GM12892 (cell line): ENCODE results near the gene HEBP1.

Experiments used
- DNase-seq: peaks from one replicate; pipeline ENCODE4 v3.0.0; 2011; ENCODE audit not compliant: insufficient read length
- FAIRE-seq: peaks from 2 replicates; lab custom pipeline; 2011; peaks lifted over from hg19 to GRCh38; lab: Jason Lieb, UNC
- POLR2A ChIP-seq: IDR thresholded peaks from 2 replicates; pipeline ENCODE4 v1.6.1; 2011; ENCODE audit warnings: low read depth, low read length, control low read depth
- POLR2AphosphoS5 ChIP-seq: IDR thresholded peaks from 2 replicates; pipeline ENCODE4 v1.6.1; 2011; ENCODE audit warnings: low read depth, low read length, control low read depth
- TAF1 ChIP-seq: IDR thresholded peaks from 2 replicates; pipeline ENCODE4 v1.6.1; 2011; ENCODE audit warnings: low read depth, mild to moderate bottlenecking, control low read depth, low read length, borderline replicate concordance

HEBP1 gene

GRCh38 chr12:12999271-12999958 is 650 bp downstream of the HEBP1 start:
- no peak for FAIRE-seq
- DNase-seq, result no peak

GRCh38 chr12:12998248-12998647 is 1.8 kb downstream of the HEBP1 start:
- no peak for FAIRE-seq
- DNase-seq, result no peak
- TF ChIP-seq TAF1 (no peak), POLR2AphosphoS5 (no peak), POLR2A (no peak)

More at GRCh38 chr12:12999271-12999958, 650 bp downstream of the HEBP1 start:
- TF ChIP-seq TAF1 (no peak), POLR2AphosphoS5 (no peak), POLR2A (no peak)

- TF ChIP-seq POLR2AphosphoS5 (no peak), POLR2A (no peak), TAF1 (no peak)
- no peak for FAIRE-seq
- no peak for DNase-seq
Observed at GRCh38 chr12:12997734-12998133, 2.3 kb downstream of the HEBP1 start.

DNA sequence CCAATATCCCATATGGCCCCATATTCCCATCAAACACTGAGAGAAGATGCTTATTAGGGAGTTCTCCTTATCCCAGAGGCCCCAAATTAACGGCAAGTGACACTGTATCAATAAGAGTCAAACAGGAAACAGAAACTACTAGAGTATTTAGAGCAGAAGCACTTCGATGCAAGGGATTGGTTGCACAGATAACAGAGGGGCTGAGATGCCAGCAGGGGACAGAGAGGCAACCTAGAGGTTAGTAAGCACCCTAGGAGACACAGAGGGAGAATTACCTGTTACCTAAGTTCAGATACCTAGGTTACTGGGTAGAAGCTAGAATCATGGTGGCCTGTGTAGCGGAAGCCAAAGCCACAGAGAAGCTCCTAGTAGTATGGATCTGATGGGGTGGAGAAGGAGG is 2.9 kb downstream of the HEBP1 start:
- TF ChIP-seq POLR2A (no peak), TAF1 (no peak), POLR2AphosphoS5 (no peak)
- no peak for FAIRE-seq
- DNase-seq, result no peak

GRCh38 chr12:12996209-12996608 is 3.9 kb downstream of the HEBP1 start:
- FAIRE-seq (no peak), DNase-seq (no peak)
- no peak for TF ChIP-seq TAF1

- DNase-seq (no peak), FAIRE-seq (no peak)
- TF ChIP-seq POLR2A (no peak), POLR2AphosphoS5 (no peak), TAF1 (no peak)
Observed at GRCh38 chr12:12995088-12995487, 5.0 kb downstream of the HEBP1 start.

GRCh38 chr12:12993367-12993766 is 6.7 kb downstream of the HEBP1 start:
- TF ChIP-seq TAF1, result no peak
- TF ChIP-seq POLR2AphosphoS5, result no peak
- TF ChIP-seq POLR2A, result no peak
- no peak for FAIRE-seq
- DNase-seq, result no peak

DNA sequence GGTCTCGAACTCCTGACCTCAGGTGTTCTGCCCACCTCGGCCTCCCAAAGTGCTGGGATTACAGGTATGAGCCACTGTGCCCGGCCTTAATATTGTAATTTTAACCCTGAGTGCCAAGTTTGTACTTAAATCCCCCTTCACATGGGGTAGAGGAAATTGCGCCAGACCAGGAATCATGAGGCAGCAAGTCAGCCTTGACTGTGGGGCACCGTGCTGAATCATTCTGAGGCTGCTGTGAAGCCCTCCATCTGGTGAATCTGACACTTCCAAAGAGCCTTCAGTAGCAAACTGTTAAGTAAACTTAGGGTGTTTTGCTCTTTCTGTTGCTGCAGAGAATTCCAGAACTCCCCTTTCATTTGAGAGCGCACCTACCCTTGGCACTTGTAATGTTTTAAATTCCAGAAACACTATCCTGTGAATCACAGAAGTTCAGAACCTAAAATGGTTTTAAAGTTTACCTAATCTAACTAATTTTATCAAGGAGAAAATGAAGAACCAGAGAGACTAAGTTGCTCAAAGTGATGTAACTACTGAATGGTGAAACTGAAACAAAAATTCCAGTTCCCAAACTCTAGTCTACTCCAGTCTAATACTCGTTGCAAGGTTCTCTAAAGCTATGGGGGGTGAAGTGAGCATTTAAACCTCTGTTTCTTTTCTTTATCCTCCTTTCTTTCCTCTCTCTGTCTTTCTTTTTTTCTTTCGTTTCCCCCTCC is 7.5 kb downstream of the HEBP1 start:
- TF ChIP-seq POLR2AphosphoS5, result no peak
- FAIRE-seq, result no peak
- no peak for DNase-seq

DNA sequence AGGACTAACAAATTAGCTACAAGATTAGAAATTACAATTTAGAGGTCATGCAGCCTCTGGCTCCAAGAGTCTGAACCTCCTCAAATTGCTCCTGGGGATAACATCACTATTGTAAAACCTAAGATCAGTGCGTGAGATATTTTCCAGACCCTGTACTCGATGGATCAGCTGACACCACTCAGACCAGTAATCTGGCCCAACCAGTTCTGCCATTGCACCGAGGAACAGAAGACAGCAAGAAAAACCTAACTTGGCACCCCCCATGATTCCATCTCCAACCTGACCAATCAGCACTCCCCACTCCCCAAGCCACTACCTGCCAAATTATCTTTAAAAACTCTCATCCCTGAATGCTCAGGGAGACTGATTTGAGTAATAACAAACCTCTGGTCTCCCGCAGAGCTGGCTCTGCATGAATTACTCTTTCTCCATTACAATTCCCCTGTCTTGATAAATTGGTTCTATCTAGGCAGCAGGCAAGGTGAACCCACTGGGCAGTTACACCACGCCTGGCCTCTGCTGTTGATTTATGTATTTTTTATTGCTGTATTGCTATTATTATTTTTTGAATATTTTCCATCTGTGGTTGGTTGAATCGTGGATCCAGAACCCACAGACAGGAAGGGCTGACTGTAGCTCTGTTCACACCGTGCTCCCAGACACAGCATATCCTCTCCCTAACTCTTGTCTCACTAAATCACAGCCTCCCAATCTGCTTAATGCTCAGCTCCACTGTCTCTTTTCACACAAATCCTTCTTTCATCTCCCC is 9.2 kb downstream of the HEBP1 start:
- FAIRE-seq, result no peak
- DNase-seq, result no peak
- TF ChIP-seq TAF1 (no peak), POLR2A (no peak)

DNA sequence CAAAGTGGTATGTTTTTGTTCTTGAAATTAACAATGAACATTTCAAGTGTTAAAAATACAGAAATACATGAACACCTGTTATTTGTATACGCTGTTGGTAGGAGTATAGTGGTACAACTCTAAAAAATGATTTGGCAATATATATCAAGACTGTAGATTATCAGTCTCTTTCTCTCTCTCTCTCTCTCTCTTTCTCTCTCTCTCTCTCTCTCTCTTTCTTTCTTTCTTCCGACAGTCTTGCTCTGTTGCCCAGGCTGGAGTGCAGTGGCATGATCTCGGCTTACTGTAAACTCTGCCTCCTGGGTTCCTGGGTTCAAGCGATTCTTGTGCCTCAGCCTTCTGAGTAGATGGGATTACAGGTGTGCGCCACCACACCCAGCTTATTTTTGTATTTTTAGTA is 12.6 kb downstream of the HEBP1 start:
- DNase-seq (no peak), FAIRE-seq (no peak)
- TF ChIP-seq POLR2AphosphoS5, result no peak
- no peak for TF ChIP-seq POLR2A
- TF ChIP-seq TAF1, result no peak

- FAIRE-seq (no peak), DNase-seq (no peak)
- TF ChIP-seq POLR2A, result no peak
Observed at GRCh38 chr12:12986775-12987331, 13.2 kb downstream of the HEBP1 start.
